Endothelial cell of hepatic sinusoid (primary cell): ENCODE measurements around the gene FAM76A.
"Not testable (repeated sequence)": the region's sequence is repeated elsewhere in the genome, so short reads cannot be mapped to it uniquely, and the experiment has no call there.

Source experiments
- in situ Hi-C: cut with HindIII; loops from 2 replicates; pipeline ENCODE4 v1.10.0; 2017; ENCODE audit warnings: low sequenced_read_pairs

FAM76A gene

DNA sequence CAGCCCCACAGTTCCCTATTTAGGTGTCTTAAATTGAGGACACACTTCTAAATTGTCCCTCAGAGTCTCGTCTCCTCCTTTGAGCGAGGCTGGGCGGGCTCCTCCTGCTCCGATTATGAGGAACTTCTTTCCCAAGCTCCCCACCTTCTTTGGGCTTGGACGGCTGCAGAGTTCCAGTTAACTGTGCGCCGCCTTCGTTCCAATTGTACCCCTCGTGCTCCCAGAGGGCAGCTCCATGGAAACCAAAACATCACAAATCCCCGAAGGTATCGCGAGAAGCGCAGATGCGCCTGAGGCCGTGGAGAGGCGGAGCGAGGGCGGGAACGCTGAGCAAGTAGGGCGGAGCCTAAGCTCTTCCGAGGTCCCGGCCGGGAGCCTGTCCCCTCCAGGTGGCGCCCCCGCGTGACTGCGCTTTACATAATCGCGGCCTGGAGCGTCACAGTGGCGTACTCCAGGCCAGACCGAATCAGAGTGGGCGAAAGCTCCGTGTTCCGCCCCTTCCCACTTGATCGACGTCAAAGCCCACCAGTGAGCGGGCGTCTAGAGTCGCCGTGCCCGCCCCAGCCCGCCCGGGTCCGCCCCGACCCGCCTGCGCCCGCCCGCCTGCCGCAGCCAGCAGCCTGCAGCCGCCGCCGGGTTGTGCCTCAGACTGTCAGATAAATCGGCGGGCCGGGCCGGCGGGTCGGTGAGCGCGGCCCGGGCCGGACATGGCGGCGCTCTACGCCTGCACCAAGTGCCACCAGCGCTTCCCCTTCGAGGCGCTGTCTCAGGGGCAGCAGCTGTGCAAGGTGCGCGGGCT is at the start of gene FAM76A:
TSS of gene FAM76A (plus strand) at position 588 of the 799 bp plus-strand sequence. CDS start at position 708, 120 bp downstream.
- in situ Hi-C loops, result no loop called here

DNA sequence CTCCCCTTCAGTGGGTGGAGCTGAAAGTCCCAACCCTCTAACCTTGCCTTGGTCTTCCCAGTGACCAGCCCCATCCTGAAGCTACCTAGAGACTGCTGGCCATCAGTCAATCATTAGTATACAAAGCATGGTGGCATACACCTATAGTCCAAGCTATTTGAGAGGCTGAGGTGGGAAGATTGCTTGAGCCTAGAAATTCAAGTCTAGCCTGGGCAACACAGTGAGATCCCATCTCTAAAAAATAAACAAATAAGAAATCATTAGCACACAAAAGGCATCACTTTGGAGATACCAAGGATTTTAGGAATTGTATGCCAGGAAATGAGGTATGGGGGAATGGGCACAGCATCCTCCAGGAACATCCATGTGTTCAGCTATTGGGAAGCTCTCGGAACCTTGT is 49.4 kb upstream of the FAM76A start:
- in situ Hi-C loops, result no loop called here

DNA sequence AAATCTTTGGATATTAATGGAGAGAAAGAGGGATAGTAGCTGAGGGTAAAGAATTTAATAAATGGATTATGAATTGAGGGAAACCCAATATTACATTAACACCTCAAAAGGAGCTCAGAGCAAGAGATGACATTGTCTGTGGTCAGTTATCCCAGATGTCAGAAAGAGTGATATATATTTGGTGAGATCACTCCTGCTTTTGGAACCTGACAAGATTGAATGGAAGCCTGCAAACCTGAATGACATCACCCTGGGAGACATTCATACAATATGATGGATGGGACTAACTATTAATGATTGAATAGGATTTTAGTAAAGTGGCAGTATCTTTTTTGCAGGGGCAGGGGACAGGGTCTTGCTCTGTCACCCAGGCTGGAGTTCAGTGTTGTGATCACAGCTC is 47.0 kb upstream of the FAM76A start:
- in situ Hi-C loops, result no loop called here

DNA sequence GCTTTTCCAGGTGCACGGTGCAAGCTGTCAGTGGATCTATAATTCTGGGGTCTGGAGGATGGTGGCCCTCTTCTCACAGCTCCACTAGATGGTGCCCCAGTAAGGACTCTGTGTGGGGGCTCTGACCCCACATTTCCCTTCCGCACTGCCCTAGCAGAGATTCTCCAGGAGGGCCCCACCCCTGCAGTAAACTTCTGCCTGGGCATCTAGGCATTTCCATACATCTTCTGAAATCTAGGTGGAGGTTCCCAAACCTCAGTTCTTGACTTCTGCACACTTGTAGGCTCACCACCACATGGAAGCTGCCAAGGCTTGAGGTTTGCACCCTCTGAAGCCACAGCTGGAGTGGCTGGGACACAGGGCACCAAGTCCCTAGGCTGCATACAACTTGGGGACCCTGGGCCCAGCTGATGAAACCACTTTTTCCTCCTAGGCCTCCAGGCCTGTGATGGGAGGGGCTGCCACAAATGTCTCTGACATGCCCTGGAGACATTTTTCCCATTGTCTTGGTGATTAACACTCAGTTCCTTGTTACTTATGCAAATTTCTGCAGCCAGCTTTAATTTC is 45.5 kb upstream of the FAM76A start:
- in situ Hi-C loops, result not testable (repeated sequence)

DNA sequence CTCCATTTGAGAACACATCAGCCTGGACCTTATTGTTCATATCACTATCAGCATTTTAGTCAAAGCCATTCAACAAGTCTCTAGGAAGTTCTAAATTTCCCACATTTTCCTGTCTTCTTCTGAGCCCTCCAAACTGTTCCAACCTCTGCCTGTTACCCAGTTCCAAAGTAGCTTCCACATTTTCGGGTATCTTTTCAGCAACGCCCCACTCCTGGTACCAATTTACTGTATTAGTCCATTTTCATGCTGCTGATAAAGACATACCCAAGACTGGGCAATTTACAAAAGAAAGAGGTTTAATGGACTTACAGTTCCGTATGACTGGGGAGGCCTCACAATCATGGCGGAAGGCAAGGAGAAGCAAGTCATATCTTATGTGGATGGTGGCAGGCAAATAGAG is 44.2 kb upstream of the FAM76A start:
- in situ Hi-C loops, result not testable (repeated sequence)

DNA sequence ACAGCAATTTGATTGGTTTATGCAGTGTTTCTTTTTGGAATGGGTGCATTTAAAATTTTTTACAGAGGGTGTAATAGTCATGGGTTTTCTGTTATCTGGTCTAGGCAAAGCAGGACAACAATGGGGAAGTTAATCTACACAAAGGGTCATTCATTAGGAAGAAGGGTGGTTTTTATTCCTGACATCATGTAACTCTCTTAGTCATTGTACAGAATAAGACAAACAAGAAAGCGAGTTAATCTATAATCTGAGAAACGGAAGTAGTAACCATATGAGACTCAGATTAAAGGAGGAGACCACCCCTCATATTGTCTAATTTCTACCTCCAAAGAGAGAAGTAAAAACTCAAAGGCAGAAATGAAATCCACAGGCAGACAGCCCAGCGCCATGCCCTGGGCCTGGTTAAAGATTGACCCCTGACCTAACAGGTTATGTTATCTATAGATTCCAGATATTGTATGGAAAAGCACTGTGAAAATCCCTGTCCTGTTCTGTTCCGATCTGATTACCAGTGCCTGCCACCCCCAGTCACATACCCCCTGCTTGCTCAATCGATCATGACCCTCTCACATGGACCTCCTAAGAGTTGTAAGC is 43.3 kb upstream of the FAM76A start:
- in situ Hi-C loops, result no loop called here

DNA sequence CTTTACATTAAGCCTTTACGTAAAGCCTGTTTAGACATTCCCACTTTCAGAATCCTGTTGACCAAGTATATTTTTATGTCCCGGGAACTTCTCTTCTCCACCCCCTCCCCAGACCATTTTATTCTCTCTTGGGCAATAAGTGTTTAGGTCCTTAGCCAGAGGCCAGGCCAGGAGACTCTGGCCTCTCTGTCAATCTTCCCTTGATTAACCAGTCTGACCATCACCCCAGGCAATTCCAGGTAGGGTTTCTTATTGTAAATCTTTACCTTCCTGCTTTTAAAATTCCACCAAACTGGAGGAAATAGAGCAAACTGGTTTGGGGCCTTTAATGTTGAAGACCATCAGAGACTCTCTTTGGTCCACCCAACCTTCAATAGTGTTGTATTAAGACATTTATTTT is 41.6 kb upstream of the FAM76A start:
- in situ Hi-C loops, result no loop called here

DNA sequence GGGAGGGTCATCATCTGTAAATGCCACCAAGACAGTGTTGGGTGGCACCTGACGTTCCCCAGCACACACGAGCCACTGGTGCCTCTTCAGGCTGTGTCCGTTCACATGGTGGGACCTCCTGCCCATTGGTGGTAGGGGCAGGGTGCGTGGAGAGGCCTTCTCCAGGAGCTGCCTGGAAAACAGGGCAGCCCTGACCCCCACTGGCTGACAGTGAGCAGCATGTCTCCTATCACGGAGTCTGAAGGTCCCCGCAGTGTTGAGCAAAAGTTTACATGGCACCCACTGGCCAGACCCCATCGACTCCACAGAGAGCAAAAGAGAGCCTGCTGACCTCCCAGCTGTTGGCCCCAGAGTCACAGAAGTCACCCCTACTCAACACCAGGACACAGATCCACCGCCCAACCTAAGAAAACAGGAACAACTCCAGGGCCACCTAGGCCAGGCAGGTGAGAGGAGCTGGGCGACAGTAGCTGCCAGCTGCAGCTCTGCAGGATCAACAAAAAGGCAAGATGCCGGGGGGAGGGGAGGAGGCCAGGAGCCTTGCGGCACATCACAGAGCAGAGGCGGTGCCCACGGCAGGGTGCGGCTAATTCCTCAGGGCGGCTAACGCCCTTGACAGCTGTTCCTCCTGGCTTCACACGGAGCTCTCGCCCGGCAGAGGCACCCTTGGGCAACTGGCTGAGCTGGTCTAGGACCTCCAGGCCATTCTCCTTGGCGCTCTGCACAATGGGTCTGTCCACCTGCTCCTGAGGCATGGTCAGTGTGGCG is 39.4 kb upstream of the FAM76A start:
- in situ Hi-C loops, result no loop called here

DNA sequence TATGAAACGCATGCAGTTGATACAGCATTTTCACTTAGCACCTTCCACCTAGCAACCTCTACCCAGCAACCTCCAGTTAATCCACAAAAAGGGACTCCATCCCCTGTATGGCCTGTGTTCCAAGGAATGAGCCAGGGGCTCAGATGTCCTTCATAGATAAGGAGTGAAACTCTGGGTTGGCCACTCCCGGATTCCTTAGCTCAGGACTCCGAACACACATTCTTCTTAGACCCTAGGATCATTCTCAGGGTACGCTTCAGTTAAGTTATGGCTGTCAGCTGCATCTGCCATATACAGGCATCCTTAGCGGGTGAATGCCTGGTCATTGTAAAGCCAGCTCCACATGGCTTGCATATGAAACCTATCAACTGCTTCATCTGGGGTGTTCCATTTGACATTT is 37.9 kb upstream of the FAM76A start:
- in situ Hi-C loops, result no loop called here

DNA sequence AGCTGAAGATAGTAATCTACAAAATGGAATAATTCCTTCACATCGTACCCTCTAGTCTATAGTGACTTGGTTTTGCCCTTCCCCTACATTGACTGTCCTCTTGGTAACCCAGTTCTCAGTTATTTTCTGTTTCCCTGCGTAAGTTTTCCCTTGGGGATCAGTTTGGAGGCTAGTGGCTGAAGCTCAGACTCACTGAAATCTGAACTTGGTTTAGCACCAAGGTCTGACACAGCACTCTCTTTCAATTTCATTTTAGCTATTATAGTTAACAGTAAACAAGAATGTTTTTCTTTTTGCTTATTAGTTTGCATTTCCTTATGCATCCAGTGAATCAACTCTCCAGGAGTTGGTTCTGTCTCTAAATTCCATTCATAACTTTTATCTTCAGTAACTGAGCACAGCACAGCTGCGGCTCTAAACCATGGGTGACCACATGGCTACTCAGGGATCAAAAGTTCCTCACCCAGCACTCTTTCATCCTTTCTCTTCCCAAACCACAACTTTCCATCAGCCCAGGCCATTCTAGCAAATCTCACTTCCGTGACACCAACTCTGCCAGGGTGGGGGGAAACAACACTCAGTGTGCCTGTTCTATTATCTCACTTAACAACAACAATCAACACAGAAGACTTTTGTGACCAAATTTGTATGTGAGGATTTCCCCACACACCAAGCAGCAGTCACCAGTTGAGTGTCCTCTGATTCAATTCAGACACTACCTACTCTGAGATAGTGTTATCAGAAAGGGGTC is 36.2 kb upstream of the FAM76A start:
- in situ Hi-C loops, result no loop called here

DNA sequence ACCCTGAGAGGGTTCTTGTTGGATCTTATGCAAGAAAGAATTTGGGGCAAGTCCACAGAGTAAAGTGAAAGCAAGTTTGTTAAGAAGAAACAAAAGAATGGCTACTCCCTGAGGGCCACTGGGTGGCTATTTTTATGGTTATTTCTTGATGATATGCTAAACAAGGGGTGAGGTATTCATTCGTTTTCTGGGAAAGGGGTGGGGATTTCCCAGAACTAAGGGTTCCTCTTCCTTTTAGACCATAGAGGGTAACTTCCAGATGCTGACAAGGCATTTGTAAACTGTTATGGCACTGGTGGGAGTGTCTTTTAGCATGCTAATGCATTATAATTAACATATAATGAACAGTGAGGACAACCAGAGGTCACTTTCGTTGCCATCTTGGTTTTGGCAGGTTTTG is 35.6 kb upstream of the FAM76A start:
- in situ Hi-C loops, result no loop called here

DNA sequence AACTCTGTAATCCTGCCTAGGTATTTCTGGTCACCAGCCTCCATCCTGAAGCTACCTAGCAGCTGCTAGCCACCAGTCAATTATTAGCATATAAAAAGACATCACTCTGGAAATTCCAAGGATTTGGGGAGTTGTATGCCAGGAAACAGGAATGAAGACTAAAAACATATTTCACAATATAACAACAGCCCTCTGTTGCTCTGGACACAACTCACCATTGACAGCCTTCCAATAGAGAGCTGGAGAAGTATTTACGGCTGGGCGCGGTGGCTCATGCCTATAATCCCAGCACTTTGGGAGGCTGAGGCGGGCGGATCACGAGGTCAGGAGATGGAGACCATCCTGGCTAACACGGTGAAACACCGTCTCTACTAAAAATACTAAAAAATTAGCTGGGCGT is 28.9 kb upstream of the FAM76A start:
- in situ Hi-C loops, result not testable (repeated sequence)

DNA sequence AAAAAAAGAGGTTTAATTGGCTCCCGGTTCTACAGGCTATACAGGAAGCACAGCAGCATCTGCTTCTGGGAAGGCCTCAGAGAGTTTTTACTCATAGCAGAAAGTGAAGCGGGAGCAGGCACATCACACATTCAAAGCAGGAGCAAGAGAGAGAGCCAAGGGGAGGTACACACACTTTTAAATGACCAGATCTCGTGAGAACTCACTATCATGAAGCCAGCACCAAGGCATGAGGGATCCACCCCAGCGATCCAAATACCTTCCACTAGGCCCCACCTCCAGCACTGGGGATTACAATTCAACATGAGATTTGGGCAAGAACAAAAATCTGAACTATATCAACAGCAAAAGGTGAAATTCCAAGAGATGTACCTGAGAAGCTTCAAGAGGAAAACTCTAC is 20.8 kb upstream of the FAM76A start:
- in situ Hi-C loops, result no loop called here

DNA sequence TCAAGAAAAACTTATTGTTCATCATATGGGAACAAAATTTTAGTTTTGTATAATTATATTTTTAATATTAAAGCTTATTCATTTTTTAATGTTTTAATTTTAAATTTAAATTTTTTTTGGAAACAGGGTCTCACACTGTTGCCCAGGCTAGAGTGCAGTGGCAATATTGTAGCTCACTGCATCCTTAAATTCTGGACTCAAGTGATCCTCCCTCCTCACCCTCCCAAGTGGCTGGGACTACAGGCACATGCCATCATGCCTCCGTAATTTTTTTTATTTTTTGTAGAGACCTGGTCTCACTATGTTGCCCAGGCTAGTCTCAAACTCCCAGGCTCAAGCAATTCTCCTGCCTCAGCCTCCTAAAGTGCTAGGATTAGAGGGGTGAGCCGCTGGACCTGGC is 20.2 kb upstream of the FAM76A start:
- in situ Hi-C loops, result no loop called here

DNA sequence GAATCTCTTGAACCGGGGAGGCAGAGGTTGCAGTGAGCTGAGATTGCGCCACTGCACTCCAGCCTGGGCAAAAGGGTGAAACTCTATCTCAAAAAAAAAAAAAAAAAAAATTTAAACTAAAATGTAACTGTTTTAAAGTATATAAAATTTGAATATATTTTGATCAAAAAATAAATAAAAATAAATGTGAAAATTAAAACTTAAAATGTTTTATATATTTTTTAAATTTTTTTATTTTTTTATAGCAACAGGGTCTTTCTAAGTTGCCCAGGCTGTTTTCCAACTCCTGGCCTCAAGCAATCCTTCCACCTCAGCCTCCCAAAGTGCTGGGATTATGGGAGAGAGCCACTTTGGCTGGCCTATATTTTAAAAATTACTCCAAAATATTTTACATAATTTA is 15.2 kb upstream of the FAM76A start:
- in situ Hi-C loops, result no loop called here

DNA sequence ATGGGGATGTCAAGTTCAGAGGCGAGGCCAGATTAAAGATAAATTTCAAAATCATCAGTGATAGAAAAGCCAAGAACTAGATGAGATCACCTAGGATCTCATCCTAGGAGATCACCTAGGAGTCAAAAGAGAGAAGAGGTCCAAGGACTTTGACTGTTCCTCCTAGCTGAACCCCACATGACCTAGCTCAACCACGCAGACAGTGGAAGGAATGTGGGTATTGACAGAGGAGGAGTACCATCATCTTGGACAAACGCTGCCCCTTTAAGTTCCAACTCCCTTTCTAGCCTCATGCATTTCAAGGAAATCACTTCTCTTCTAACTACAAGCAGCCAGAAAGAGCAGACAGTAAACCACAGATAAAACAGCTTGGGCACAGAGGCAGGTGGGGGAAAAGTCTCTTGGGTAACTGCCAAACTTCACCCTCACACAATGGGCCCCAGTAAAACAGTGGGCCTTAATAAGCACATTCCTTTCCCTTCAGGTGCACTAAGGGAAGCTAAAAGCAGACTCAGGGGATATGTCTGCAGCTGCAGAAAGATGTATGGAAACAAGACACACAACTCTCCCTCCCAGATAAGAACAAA is 12.5 kb upstream of the FAM76A start:
- in situ Hi-C loops, result no loop called here

DNA sequence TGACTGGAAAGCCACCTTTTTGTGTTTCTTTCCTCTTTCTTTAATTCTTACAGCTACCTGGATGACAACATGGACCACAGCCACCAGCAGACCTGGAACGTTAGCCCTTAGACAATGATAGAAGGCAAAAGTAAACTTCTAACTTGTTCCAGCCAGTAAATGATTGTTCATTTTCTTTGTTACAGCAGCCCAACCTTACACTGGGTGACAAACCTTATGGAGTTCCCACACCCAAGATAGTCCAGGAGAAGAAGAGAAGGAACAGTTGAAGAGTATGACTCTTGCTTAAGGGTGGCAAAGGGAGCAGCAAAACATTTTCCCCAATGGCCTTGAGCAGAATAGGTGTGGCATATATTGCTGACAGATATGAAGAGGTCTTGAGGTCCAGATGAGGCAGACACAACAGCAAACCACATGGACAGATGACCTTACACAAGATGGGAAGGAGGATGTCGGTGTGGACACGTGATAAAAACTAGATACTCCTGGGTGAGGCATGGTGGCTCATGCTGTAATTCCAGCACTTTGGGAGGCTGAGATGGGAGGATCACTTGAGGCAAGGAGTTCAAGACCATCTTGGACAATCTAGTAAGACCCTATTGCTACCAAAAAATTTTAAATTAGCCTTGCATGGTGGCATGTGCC is 11.8 kb upstream of the FAM76A start:
- in situ Hi-C loops, result no loop called here

DNA sequence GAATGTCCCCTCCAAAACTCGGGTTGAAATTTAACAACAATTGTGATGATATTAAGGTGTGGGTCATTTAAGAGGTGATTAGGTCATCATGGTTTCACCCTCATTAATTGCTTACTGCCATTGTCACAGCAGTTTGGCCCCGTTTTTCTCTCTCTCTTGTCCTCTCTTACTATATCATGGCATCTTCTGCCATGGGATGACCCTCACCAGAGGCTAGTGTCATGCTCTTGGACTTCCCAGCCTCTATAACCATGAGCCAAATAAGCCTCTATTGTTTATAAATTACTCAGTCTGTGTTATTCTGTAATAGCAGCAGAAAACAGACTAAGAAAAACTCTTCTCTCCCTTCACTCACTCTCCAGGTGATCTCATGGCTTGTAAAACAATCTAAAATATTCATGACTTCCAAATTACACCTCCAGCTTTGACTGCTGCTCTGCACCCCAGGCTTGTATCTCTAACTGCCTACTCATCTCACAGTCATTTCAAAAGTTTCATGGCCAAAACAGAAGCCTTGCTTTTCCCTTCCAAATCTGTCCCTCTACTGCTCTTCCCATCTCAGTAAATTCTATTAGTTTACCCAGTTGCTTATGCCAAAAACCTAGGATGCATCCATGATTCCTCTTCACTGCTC is 9.4 kb upstream of the FAM76A start:
- in situ Hi-C loops, result no loop called here
